ENCODE data around the gene ZNF182.

Gene ZNF182

DNA sequence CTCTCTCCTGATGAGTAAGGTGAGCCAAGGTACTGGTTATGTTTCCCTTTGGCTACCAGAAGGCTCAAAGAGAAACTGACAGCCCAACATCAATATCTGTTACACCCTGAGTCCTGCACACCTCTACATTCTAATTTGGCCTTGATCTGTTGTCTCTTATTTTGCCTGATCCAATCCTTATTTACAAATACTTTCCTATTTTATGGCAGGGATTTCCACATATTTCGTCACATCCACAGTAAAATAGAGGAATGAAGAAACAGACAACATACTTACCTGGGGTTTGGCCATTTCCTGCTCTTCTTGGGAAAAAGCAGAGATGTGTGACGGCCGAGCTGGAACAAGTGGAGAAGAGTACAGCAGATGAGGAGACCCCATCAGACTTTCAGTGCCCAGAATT is 1.5 kb downstream of the ZNF182 start:
- Histone ChIP-seq H3K27me3 (no peaks in the 10 kb centered on the region), H3K36me3 (no peaks in the 10 kb centered on the region), H3K9me3 (no peaks in the 10 kb centered on the region), H3K4me3 (ENCODE audit: low read depth, low read length) (no peak overlapping the region), H3K4me1 (no peaks in the 10 kb centered on the region)
- TF ChIP-seq, protein P1, sequence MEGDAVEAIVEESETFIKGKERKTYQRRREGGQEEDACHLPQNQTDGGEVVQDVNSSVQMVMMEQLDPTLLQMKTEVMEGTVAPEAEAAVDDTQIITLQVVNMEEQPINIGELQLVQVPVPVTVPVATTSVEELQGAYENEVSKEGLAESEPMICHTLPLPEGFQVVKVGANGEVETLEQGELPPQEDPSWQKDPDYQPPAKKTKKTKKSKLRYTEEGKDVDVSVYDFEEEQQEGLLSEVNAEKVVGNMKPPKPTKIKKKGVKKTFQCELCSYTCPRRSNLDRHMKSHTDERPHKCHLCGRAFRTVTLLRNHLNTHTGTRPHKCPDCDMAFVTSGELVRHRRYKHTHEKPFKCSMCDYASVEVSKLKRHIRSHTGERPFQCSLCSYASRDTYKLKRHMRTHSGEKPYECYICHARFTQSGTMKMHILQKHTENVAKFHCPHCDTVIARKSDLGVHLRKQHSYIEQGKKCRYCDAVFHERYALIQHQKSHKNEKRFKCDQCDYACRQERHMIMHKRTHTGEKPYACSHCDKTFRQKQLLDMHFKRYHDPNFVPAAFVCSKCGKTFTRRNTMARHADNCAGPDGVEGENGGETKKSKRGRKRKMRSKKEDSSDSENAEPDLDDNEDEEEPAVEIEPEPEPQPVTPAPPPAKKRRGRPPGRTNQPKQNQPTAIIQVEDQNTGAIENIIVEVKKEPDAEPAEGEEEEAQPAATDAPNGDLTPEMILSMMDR (IDR thresholded peaks at IDR 0.05; ENCODE audit: low read depth, low read length) = no peak
- DNase-seq = no peak

DNA sequence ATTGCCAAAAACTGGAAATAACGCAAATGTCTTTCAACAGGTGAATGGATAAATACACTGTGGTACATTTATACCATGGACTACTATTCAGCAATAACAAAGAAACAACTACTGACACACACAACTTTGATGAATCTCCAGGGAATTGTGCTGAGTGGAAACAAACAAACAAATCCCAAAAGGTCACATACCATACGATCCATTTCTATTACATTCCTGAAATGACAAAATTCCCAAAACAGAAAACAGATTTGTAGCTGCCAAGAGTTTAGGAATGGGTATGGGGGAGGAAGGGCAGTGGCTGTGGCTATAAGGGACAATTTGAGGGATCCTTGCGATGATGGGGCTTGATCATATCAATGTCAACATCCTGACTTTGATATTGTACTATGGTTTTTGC is 2.5 kb downstream of the ZNF182 start:
- no peak for DNase-seq
- Histone ChIP-seq H3K9me3 (no peaks in the 10 kb centered on the region), H3K4me3 (ENCODE audit: low read depth, low read length) (no peak overlapping the region), H3K4me1 (no peaks in the 10 kb centered on the region), H3K36me3 (no peaks in the 10 kb centered on the region), H3K27me3 (no peaks in the 10 kb centered on the region)
- TF ChIP-seq, protein P1 (IDR thresholded peaks at IDR 0.05; ENCODE audit: low read depth, low read length) = no peak

DNA sequence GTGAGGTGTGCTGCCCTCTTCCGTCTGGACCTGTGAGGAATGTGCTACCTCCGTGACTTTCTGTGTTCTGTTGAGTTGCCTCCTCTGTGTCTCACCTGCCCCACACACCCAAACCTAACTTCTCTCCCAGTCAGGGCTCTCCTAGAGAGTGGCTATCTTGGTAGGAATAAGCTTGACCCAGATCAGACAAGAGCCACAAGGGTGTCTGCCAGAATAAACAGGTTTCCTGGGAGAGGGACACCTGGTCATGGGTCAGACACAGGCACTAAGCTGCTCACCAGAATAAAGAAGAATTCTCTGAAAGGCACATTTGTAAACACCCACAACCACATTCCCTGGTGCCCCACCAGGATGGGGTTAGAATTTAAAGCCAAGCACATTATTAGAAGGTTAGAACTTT is 11.1 kb downstream of the ZNF182 start:
- H3K4me3 ChIP-seq (ENCODE audit: low read depth, low read length) = no peak overlapping the region
- TF ChIP-seq, protein P1 (IDR thresholded peaks at IDR 0.05; ENCODE audit: low read depth, low read length) = no peak
- DNase-seq = no peak
- no peaks in the 10 kb centered on the region for H3K4me1 ChIP-seq
- H3K27me3 ChIP-seq = no peaks in the 10 kb centered on the region
- no peaks in the 10 kb centered on the region for H3K9me3 ChIP-seq
- no peaks in the 10 kb centered on the region for H3K36me3 ChIP-seq

DNA sequence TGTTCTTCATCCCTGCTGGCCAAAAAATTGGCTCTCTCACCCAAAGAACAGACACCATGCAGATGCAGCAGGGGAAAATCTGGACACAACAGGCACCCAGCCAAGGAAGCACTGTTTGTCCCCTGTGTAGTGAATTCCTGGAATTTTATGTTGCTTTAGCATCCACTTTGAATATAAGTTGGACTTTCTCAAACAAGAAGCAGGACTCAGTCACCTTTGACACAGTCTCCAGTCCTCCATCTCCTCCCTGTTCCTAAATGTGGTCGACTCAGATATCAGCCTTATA is 11.8 kb downstream of the ZNF182 start:
- H3K9me3 ChIP-seq = no peaks in the 10 kb centered on the region

DNA sequence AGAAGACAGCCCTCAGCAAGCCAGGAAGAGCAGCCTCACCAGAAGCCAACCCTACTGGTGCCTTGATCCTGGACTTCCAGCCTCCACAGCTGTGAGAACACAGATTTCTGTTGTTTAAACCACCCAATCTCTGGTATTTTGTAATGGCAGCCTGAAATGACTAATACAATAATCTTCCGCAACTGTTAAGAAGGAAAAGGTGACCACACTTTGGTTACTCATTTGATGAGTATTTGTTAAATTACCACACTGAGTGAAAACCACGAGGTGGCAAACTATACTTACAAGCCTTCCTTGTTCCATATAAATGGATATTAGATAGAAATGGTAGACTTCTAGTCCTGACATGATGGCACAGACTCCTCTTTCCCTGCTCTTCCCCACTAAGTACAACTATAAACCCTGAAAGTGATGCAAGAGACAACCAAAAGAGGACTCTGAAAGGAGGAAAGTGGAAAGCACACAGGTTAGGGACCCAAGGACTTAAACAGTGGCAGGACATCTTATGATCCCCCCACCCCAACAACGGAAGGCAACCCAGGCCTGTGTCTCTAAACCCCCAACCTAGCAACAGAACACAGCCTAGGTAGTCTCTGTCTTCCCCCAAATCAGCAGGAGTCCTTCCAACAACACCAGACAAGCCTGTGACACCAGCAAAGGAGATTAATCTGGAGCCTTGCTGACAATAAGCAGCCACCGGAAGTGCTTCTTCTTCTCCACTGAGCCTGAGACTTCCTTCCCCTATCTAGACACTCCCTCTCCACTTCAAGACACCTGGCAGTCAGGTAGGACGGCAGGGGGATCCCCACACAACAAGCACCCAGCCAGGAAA is 12.3 kb downstream of the ZNF182 start:
- Histone ChIP-seq H3K4me3 (ENCODE audit: low read depth, low read length) (no peak overlapping the region), H3K27me3 (no peaks in the 10 kb centered on the region), H3K4me1 (no peaks in the 10 kb centered on the region), H3K9me3 (no peaks in the 10 kb centered on the region), H3K36me3 (peaks cover 4% of the 10 kb centered on the region; the same call in 1 of the 2 replicates)
- TF ChIP-seq, protein P1 (IDR thresholded peaks at IDR 0.05; ENCODE audit: low read depth, low read length) = no peak
- no peak for DNase-seq

More for the DNA sequence above, 11.8 kb downstream of the ZNF182 start:
- Histone ChIP-seq H3K27me3 (no peaks in the 10 kb centered on the region), H3K4me3 (ENCODE audit: low read depth, low read length) (no peak overlapping the region), H3K4me1 (no peaks in the 10 kb centered on the region), H3K36me3 (peaks cover 4% of the 10 kb centered on the region; the same call in 1 of the 2 replicates)
- TF ChIP-seq, protein P1 (IDR thresholded peaks at IDR 0.05; ENCODE audit: low read depth, low read length) = no peak
- DNase-seq = no peak

Data from BE2C (cell line).